ENCODE results near the gene RPS14. TPM values are rescaled to one million over a fixed set of nuclear protein-coding genes. Genes with fewer than 3 reads are reported as not detected.
A peak's percentile ranks its signal among the peaks of the same experiment; 100 is the strongest.

RPS14 gene
- total and polyA plus RNA-seq, 9 of the 15 experiments (the other 6 are each of a cell fraction or from before 2014, with no cell fraction given), result 1,824 to 5,983 (median 3,017) TPM

- TF ChIP-seq MED1 (CRISPR knock-in tag; IDR thresholded peaks at IDR 0.05; ENCODE audit: borderline replicate concordance) (no peak), LARP7 (IDR thresholded peaks at IDR 0.05) (no peak), ETV5 (CRISPR knock-in tag; IDR thresholded peaks at IDR 0.05; ENCODE audit: low read depth) (peak; percentile 95), LEF1 (IDR thresholded peaks at IDR 0.05) (peak; percentile 52), KAT7 (CRISPR knock-in tag; IDR thresholded peaks at IDR 0.05; ENCODE audit: borderline replicate concordance) (peak; percentile 94; the same call in 1 of the 2 replicates), HDAC2 (IDR thresholded peaks at IDR 0.05) (peak; percentile 78; the same call in 1 of the 2 replicates), CSDE1 (IDR thresholded peaks at IDR 0.05) (peak in 1 of 2 experiments; percentile 42; a peak in 1 of 4 replicates), YY1 (IDR thresholded peaks at IDR 0.05; ENCODE audit: borderline replicate concordance in 1 of 3, control insufficient read depth in 1 of 3, extremely low read depth in 1 of 3, insufficient read depth in 3 of 3, insufficient read length in 1 of 3, insufficient replicate concordance in 2 of 3, low read depth in 1 of 3, low read length in 2 of 3) (peak; percentile 79 to 95 (median 91)), ATF3 (IDR thresholded peaks at IDR 0.05) (peak; percentile 67), ATF3 (CRISPR knock-in tag; conservative IDR thresholded peaks at IDR 0.05) (peak; percentile 64; the same call in 1 of the 2 replicates), SMC3 (conservative IDR thresholded peaks at IDR 0.05; ENCODE audit: insufficient read depth, low read depth, low read length) (0 out of 2 replicates have a peak, but pooled peaks have one; percentile 5), KLF13 (tag; IDR thresholded peaks at IDR 0.05; ENCODE audit: borderline replicate concordance, low read depth) (peak; percentile 77; the same call in 1 of the 2 replicates)
- TF ChIP-seq, protein P1, sequence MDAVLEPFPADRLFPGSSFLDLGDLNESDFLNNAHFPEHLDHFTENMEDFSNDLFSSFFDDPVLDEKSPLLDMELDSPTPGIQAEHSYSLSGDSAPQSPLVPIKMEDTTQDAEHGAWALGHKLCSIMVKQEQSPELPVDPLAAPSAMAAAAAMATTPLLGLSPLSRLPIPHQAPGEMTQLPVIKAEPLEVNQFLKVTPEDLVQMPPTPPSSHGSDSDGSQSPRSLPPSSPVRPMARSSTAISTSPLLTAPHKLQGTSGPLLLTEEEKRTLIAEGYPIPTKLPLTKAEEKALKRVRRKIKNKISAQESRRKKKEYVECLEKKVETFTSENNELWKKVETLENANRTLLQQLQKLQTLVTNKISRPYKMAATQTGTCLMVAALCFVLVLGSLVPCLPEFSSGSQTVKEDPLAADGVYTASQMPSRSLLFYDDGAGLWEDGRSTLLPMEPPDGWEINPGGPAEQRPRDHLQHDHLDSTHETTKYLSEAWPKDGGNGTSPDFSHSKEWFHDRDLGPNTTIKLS (IDR thresholded peaks at IDR 0.05; ENCODE audit: borderline replicate concordance, low read depth), result peak; percentile 98
- TF ChIP-seq, protein P2, sequence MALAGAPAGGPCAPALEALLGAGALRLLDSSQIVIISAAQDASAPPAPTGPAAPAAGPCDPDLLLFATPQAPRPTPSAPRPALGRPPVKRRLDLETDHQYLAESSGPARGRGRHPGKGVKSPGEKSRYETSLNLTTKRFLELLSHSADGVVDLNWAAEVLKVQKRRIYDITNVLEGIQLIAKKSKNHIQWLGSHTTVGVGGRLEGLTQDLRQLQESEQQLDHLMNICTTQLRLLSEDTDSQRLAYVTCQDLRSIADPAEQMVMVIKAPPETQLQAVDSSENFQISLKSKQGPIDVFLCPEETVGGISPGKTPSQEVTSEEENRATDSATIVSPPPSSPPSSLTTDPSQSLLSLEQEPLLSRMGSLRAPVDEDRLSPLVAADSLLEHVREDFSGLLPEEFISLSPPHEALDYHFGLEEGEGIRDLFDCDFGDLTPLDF (CRISPR knock-in tag; IDR thresholded peaks at IDR 0.05), result peak; percentile 82; the same call in 1 of the 2 replicates
- TF ChIP-seq, protein P3, sequence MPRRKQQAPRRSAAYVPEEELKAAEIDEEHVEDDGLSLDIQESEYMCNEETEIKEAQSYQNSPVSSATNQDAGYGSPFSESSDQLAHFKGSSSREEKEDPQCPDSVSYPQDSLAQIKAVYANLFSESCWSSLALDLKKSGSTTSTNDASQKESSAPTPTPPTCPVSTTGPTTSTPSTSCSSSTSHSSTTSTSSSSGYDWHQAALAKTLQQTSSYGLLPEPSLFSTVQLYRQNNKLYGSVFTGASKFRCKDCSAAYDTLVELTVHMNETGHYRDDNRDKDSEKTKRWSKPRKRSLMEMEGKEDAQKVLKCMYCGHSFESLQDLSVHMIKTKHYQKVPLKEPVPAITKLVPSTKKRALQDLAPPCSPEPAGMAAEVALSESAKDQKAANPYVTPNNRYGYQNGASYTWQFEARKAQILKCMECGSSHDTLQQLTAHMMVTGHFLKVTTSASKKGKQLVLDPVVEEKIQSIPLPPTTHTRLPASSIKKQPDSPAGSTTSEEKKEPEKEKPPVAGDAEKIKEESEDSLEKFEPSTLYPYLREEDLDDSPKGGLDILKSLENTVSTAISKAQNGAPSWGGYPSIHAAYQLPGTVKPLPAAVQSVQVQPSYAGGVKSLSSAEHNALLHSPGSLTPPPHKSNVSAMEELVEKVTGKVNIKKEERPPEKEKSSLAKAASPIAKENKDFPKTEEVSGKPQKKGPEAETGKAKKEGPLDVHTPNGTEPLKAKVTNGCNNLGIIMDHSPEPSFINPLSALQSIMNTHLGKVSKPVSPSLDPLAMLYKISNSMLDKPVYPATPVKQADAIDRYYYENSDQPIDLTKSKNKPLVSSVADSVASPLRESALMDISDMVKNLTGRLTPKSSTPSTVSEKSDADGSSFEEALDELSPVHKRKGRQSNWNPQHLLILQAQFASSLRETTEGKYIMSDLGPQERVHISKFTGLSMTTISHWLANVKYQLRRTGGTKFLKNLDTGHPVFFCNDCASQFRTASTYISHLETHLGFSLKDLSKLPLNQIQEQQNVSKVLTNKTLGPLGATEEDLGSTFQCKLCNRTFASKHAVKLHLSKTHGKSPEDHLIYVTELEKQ (CRISPR knock-in tag; IDR thresholded peaks at IDR 0.05), result no peak
- TF ChIP-seq, protein P4, sequence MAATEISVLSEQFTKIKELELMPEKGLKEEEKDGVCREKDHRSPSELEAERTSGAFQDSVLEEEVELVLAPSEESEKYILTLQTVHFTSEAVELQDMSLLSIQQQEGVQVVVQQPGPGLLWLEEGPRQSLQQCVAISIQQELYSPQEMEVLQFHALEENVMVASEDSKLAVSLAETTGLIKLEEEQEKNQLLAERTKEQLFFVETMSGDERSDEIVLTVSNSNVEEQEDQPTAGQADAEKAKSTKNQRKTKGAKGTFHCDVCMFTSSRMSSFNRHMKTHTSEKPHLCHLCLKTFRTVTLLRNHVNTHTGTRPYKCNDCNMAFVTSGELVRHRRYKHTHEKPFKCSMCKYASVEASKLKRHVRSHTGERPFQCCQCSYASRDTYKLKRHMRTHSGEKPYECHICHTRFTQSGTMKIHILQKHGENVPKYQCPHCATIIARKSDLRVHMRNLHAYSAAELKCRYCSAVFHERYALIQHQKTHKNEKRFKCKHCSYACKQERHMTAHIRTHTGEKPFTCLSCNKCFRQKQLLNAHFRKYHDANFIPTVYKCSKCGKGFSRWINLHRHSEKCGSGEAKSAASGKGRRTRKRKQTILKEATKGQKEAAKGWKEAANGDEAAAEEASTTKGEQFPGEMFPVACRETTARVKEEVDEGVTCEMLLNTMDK (IDR thresholded peaks at IDR 0.05; ENCODE audit: borderline replicate concordance, insufficient read depth, low read depth, low read length, poor library complexity, severe bottlenecking), result peak; percentile 99
These were observed at the start of gene RPS14 (continued) for GRCh38 chr5:150449517-150450339.
